Dedifferentiated amniotic fluid mesenchymal stem cell (primary cell): ENCODE data around the gene PDE6A.
"Not testable (repeated sequence)": the region's sequence is repeated elsewhere in the genome, so short reads cannot be mapped to it uniquely, and the experiment has no call there.

Experiments
- DNase-seq: peaks from one replicate; pipeline ENCODE4 v3.0.0-alpha.2; 2016; ENCODE audit errors: extremely low spot score

PDE6A gene

DNA sequence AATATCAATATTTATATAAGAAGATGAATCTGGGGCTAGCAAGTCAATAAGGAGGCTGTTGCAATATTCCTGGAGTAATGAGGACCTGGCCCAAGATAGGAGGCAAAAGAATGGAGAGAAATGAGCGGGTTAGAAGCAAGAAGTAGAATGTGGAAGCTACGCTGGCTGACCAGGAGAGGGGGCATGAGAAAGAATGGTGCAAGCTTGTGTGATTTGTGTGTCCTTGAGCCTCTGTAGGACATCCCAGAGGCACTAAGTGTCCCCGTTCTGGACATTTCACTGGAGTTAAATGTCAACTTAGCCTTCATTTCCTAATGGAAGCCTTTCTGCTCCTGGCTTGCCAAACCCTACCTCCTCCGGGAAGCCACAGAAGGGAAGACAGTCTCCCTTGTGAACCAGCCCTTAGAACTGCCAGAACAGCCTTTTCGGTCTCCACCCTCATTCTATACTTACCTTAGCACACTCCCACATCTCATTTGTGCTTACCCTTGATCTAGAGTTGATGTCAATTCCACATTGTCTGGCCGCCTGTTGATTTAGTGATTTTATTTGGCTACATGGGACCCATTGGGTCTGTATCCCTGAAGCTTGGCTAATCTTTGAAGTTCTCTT is 6.7 kb upstream of the PDE6A start:
- DNase-seq, result no peak

DNA sequence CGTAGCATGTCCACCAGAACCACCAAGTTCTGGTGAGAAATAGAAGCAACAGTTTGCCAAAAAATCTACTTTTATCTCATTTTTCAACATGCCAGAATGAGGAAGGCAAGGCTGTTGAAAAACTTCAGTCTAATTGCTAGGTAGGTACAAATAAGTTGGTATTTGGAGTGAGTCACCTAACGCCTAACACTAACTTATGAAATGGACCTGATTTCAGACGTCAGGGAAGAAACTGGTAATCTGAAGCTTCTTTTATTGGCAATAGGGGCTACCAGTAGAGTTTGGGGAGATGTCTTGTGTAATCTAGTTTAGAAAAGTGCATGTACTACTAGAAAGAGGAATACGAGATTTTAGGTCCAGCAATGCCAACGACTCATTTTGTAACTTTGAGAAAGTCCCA is 4.4 kb upstream of the PDE6A start:
- no peak for DNase-seq

DNA sequence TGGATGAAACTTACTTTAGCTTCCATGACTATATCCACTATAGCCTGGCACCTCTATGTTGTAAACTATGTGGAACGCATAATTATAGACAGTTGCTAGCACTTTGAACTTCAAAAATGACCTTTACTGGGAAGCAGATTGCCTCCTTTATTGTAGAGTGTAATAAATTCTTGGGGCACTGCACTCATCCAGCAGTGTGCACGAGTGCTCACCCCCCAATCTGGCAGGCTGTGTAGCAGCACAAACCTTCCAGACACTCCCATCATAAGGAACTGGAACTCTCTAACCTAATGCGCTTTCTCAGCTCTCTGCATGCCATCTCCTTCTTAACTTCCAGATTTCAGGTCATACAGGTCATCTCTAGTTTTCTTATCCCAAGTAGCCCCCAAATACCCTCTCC is 1.5 kb upstream of the PDE6A start:
- DNase-seq, result no peak

GRCh38 chr5:149943177-149943949 is 1.2 kb downstream of the PDE6A start:
- not testable (repeated sequence) for DNase-seq

DNA sequence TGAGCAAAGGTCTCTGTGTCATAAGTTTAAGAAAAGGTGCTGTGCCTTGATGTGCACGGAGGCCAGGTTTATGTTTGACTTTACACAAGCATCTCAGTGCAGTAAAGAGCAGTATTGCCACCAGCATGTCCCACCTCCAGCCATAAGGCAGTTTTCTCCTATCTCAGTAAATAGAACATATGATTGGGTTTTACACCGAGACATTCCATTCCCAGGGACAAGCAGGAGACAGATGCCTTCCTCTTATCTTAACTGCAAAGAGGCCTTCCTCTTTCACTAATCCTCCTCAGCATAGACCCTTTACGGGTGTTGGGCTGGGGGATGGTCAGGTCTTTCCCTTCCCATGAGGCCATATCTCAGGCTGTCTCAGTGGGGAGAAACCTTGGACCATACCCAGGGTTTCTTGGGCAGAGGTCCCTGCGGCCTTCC is 1.8 kb downstream of the PDE6A start:
- DNase-seq, result not testable (repeated sequence)

- no peak for DNase-seq
Measured at GRCh38 chr5:149942199-149942598, 2.4 kb downstream of the PDE6A start.

GRCh38 chr5:149941795-149942194 is 2.8 kb downstream of the PDE6A start:
- DNase-seq, result no peak

DNA sequence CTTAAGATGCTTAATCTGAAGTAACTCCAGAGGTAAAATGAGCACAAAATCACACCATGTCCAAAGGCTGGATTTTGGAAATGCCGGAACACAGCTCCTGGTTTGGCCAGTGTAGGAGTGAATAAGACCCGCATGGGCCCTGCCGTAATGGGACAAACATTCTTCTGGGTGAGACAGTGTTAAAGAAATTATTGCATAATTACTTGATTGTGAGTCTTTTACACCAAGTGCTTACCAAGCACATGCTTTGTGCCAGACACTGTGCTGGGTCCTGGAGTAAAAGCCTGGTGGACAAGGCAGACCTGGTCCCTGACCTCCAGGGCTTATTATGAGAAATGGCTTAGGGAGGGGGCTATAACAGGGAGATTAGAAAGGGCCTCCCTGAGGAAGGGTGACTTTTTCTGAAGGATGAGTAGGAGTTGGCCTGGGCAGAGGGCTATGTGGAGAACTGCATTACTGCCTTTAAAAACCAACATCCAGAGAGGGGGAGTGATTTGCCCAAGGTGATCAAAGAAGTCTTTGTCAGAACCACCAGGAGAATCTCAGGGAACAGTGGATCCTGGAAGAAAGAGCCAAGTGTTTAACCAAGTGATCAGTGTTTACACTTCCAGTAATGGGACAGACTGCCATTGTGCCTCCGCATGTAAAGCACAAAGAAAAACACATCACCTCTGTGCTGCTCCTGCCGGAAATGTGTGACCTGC is 3.5 kb downstream of the PDE6A start:
- DNase-seq, result no peak

- DNase-seq, result no peak
Measured at GRCh38 chr5:149940077-149940574, 4.5 kb downstream of the PDE6A start.

- DNase-seq, result no peak
Measured at GRCh38 chr5:149939546-149939945, 5.0 kb downstream of the PDE6A start.

- peak; percentile 59 for DNase-seq
Measured at GRCh38 chr5:149938791-149939358, 5.7 kb downstream of the PDE6A start.

- peak; percentile 31 for DNase-seq
Measured at GRCh38 chr5:149938279-149938678, 6.3 kb downstream of the PDE6A start.

- DNase-seq, result no peak
Measured at GRCh38 chr5:149937610-149938009, 7.0 kb downstream of the PDE6A start.

- no peak for DNase-seq
Measured at GRCh38 chr5:149936700-149937091, 7.9 kb downstream of the PDE6A start.

DNA sequence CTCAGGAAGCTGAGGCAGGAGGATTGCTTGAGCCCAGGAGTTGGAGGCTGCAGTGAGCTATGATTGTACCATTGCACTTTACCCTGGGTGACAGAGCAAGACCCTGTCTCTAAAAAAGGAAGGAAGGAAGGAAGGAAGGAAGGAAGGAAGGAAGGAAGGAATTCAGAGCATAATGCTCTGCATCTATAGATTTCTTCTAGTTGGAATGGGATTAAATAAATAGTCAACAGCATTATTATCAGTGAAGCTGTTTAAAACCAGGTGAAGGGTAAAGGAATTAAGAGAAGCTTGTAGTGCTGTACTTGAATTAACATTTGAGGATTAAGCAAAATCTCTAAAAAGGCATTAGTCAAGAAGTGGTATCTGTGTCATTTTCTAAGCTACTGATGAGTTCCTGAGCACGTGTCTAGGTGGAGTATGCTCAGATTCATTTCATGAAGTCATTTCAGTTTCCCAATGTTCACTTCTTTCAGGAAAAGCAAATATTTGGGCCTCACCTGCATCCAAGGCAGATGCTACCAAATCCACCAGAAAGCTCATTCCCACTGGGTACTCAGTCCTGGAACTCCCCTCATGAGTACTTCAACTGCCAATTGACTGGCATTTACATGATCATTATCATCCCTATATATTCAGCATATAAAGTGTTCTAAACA is 8.4 kb downstream of the PDE6A start:
- no peak for DNase-seq

- no peak for DNase-seq
Measured at GRCh38 chr5:149935431-149935901, 9.1 kb downstream of the PDE6A start.

DNA sequence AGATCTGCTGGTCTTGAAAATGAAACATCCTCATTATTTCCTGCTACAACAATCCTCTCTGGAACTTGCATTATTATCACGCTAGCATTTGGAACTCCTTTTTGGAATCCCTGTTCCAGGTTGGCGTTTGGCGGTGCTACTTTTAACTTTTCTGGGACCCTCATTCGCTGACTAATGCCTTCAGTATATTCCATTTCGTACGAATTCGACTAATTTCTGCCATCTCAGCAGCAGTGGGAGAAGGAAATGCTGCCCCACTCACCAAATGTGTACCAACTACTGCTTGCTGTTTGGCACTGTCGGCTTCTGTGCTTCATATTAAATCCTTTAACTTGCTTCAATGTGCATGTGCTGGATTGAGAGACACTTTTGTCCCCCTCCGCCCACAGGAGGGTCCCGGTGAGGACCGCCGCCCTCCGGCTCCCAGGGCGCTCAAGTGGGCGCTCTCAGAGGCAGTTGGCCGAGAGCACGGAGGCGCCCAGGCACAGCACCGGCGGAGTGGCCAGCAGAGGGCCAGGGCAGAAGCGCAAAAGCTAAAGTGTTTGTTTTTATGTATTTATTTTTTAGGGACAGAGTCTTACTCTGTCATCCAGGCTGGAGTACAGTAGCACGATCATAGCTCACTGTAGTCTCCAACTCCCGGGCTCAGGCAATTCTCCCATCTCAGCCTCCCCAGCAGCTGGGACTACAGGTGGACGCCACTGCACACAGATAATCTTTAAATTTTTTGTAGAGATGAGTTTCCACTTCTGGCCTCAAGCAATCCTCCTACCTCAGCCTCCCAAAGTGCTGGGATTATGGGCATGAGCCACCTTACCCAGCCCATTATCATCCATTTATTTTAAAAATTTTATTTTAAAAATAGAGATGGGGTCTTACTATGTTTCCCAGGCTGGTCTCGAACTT is 11.9 kb downstream of the PDE6A start:
- DNase-seq, result no peak

- no peak for DNase-seq
Measured at GRCh38 chr5:149931992-149932436, 12.6 kb downstream of the PDE6A start.

- DNase-seq, result no peak
Measured at GRCh38 chr5:149930749-149931574, 13.6 kb downstream of the PDE6A start.
